ENCODE measurements around the gene MCOLN1. TPM values are rescaled to one million over a fixed set of nuclear protein-coding genes. Genes with fewer than 3 reads are reported as not detected.

Gene MCOLN1
- total RNA-seq, 1 experiment from 2014 or later = 28.4 TPM

DNA sequence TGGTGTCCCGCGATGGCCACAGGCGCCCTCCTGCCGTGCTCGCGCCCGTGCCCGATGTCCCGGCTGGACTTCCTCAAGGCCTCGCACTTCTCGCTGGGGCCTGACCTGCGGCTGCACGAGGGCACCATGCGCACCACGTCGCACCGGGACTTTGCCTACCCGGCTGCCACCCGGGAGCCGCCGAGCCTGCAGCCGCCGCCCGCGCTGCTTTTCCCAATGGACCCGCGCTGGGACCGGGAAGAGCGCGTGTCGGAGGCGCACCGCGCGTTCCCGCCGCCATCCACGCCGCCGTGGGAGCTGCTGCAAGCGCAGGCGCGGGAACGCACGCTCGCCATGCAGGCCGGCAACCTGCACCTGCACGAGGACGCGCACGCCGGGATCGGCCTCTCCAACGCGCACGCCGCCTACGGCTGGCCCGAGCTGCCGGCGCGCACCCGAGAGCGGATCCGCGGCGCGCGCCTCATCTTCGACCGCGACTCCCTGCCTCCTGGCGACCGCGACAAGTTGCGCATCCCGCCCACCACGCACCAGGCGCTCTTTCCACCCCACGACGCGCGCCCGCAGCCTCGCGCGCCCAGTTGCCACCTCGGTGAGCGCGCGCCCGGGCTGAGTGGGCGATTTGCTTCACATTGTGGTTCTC lies 21.5 kb upstream of the MCOLN1 start:
- intact Hi-C loops (cut with micrococcal nuclease; ENCODE audit: unreplicated experiment) = no loop called here
- no peak overlapping the region for H3K27ac ChIP-seq (ENCODE audit: low read depth, low read length, poor library complexity, severe bottlenecking)
- peaks cover 4% of the 10 kb centered on the region for H3K27me3 ChIP-seq (replicated peaks; ENCODE audit: insufficient read depth, low read depth, low read length, poor library complexity)

DNA sequence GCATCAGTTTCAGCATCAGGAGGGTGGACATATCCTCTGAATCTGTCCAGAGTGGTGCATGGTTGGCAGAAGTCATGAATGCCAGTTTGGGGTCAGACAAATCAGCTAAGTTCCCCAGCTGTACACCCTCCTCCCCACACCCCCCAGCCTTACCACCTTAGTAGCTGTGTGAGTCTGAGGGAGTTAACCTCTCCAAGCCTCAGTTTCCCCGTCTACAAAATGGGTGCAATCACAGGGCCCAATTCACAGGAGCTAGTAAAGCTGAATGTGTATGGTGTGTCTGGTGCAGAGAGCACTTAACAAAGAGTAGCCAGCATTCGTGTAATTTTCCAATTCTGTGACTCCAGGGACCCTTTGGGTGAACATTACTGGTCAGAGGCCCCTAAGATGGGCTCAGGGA lies 19.9 kb upstream of the MCOLN1 start:
- H3K9me3 ChIP-seq (ENCODE audit: low read depth, low read length, poor library complexity, severe bottlenecking) = no peaks in the 10 kb centered on the region
- H3K4me3 ChIP-seq (ENCODE audit: low read depth, low read length, poor library complexity, severe bottlenecking) = no peak overlapping the region
- no TSS peak for BruUV-seq (replicated peaks)
- H3K36me3 ChIP-seq (ENCODE audit: insufficient read depth, low read length, poor library complexity, severe bottlenecking) = no peaks in the 10 kb centered on the region
- TF ChIP-seq, protein P1, sequence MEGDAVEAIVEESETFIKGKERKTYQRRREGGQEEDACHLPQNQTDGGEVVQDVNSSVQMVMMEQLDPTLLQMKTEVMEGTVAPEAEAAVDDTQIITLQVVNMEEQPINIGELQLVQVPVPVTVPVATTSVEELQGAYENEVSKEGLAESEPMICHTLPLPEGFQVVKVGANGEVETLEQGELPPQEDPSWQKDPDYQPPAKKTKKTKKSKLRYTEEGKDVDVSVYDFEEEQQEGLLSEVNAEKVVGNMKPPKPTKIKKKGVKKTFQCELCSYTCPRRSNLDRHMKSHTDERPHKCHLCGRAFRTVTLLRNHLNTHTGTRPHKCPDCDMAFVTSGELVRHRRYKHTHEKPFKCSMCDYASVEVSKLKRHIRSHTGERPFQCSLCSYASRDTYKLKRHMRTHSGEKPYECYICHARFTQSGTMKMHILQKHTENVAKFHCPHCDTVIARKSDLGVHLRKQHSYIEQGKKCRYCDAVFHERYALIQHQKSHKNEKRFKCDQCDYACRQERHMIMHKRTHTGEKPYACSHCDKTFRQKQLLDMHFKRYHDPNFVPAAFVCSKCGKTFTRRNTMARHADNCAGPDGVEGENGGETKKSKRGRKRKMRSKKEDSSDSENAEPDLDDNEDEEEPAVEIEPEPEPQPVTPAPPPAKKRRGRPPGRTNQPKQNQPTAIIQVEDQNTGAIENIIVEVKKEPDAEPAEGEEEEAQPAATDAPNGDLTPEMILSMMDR (conservative IDR thresholded peaks at IDR 0.05; ENCODE audit: low read depth, low read length) = no peak
- TF ChIP-seq EZH2 (IDR thresholded peaks at IDR 0.05; ENCODE audit: borderline replicate concordance, low read depth, low read length, poor library complexity, severe bottlenecking) = no peak
- CTCF ChIA-PET = no interaction called here
- H3K27me3 ChIP-seq (replicated peaks; ENCODE audit: insufficient read depth, low read depth, low read length, poor library complexity) = peaks cover 4% of the 10 kb centered on the region
- intact Hi-C loops (cut with micrococcal nuclease; ENCODE audit: unreplicated experiment) = no loop called here
- DNase-seq (ENCODE audit: low spot score) = no peak
- POLR2A ChIA-PET (ENCODE audit: low non-redundant PET) = no interaction called here
- no peak overlapping the region for H3K27ac ChIP-seq (ENCODE audit: low read depth, low read length, poor library complexity, severe bottlenecking)
- H3K4me1 ChIP-seq (ENCODE audit: insufficient read depth, low read length, poor library complexity, severe bottlenecking) = peaks cover 5% of the 10 kb centered on the region

More for the DNA sequence above, 21.5 kb upstream of the MCOLN1 start:
- Histone ChIP-seq H3K9me3 (ENCODE audit: low read depth, low read length, poor library complexity, severe bottlenecking) (no peaks in the 10 kb centered on the region), H3K36me3 (ENCODE audit: insufficient read depth, low read length, poor library complexity, severe bottlenecking) (no peaks in the 10 kb centered on the region), H3K4me1 (ENCODE audit: insufficient read depth, low read length, poor library complexity, severe bottlenecking) (no peaks in the 10 kb centered on the region), H3K4me3 (ENCODE audit: low read depth, low read length, poor library complexity, severe bottlenecking) (peak overlapping the region; percentile 40)
- peak; percentile 80 for DNase-seq (ENCODE audit: low spot score)
- CTCF ChIA-PET = interaction anchor here (0.7 kb wide), 1 partner anchor 1789 kb away, joined by 6 read pairs; no protein-coding TSS in a partner anchor
- no peak for TF ChIP-seq EZH2 (IDR thresholded peaks at IDR 0.05; ENCODE audit: borderline replicate concordance, low read depth, low read length, poor library complexity, severe bottlenecking)
- TF ChIP-seq, protein P1 (conservative IDR thresholded peaks at IDR 0.05; ENCODE audit: low read depth, low read length) = no peak
- no TSS peak for BruUV-seq (replicated peaks)
- POLR2A ChIA-PET (ENCODE audit: low non-redundant PET) = no interaction called here

DNA sequence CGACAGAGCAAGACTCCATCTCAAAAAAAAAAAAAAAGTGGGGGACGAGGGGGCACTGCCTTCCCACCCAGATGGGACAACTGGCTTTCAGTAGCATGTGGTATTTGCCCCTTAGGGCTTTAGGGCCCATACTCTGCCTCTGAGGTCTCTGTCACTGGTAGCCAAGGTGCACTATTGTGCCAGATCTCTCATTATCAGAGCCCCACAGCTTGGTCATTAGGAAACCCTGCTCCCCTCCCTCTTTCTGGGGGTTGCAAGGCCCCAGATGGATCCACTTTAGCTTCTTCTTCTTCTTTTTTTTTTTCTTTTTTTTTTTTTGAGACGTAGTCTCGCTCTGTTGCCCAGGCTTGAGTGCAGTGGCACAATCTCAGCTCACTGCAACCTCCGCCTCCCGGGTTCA lies 17.7 kb upstream of the MCOLN1 start:
- intact Hi-C loops (cut with micrococcal nuclease; ENCODE audit: unreplicated experiment) = no loop called here
- BruUV-seq (replicated peaks) = no TSS peak
- DNase-seq (ENCODE audit: low spot score) = no peak
- peaks cover 4% of the 10 kb centered on the region for H3K27me3 ChIP-seq (replicated peaks; ENCODE audit: insufficient read depth, low read depth, low read length, poor library complexity)
- no peak overlapping the region for H3K4me3 ChIP-seq (ENCODE audit: low read depth, low read length, poor library complexity, severe bottlenecking)
- H3K36me3 ChIP-seq (ENCODE audit: insufficient read depth, low read length, poor library complexity, severe bottlenecking) = no peaks in the 10 kb centered on the region
- CTCF ChIA-PET = no interaction called here
- no peaks in the 10 kb centered on the region for H3K9me3 ChIP-seq (ENCODE audit: low read depth, low read length, poor library complexity, severe bottlenecking)
- TF ChIP-seq, protein P1 (conservative IDR thresholded peaks at IDR 0.05; ENCODE audit: low read depth, low read length) = no peak
- TF ChIP-seq EZH2 (IDR thresholded peaks at IDR 0.05; ENCODE audit: borderline replicate concordance, low read depth, low read length, poor library complexity, severe bottlenecking) = no peak
- POLR2A ChIA-PET (ENCODE audit: low non-redundant PET) = no interaction called here
- peaks cover 5% of the 10 kb centered on the region for H3K4me1 ChIP-seq (ENCODE audit: insufficient read depth, low read length, poor library complexity, severe bottlenecking)
- H3K27ac ChIP-seq (ENCODE audit: low read depth, low read length, poor library complexity, severe bottlenecking) = no peak overlapping the region

Measured in A673 (cell line).